Subcutaneous abdominal adipose tissue (tissue), 5 donors: ENCODE measurements around the gene PNRC1.
"Not testable (repeated sequence)": the region's sequence is repeated elsewhere in the genome, so short reads cannot be mapped to it uniquely, and the experiment has no call there.

Experiments
- H3K27ac ChIP-seq: one replicate; pipeline ENCODE4 v1.7.0; 2013; ENCODE audit warnings: low read depth, mild to moderate bottlenecking, inconsistent platforms, low read length, moderate library complexity
- H3K27me3 ChIP-seq, 5 donors: one replicate each; pipeline ENCODE4 v1.7.0; 2013; ENCODE audit warnings: low read length in 5 of 5, inconsistent platforms in 1 of 5; ENCODE audit not compliant: control insufficient read depth in 5 of 5, insufficient read depth in 4 of 5
- H3K36me3 ChIP-seq, 5 donors: one replicate each; pipeline ENCODE4 v1.7.0; 2013; ENCODE audit warnings: low read length in 5 of 5; ENCODE audit not compliant: control insufficient read depth in 5 of 5, insufficient read depth in 5 of 5
- H3K4me1 ChIP-seq, 5 donors: one replicate each; pipeline ENCODE4 v1.7.0; 2013; ENCODE audit warnings: low read length in 5 of 5, mild to moderate bottlenecking in 3 of 5, moderate library complexity in 1 of 5; ENCODE audit not compliant: control insufficient read depth in 5 of 5, insufficient read depth in 5 of 5
- H3K4me3 ChIP-seq, 5 donors: one replicate each; pipeline ENCODE4 v1.7.0; 2013; ENCODE audit warnings: low read length in 5 of 5, low read depth in 1 of 5
- H3K9ac ChIP-seq, 5 donors: one replicate each; pipeline ENCODE4 v1.7.0; 2013; ENCODE audit warnings: low read length in 5 of 5, mild to moderate bottlenecking in 4 of 5, moderate library complexity in 3 of 5
- H3K9me3 ChIP-seq, 5 donors: one replicate each; pipeline ENCODE4 v1.7.0; 2013; ENCODE audit warnings: low read length in 5 of 5; ENCODE audit not compliant: control insufficient read depth in 5 of 5
- donor health status: healthy.
- donor health status: healthy.
- donor health status: healthy.
- donor health status: healthy.
- donor health status: healthy.

The PNRC1 gene

GRCh38 chr6:89080281-89081128 is at the start of gene PNRC1:
Gene PNRC1 (plus strand): TSS chr6:89080751. CDS start chr6:89080895, 144 bp downstream.
- Histone ChIP-seq H3K36me3 (peaks cover 19 to 32% (median 22%) of the 10 kb centered on the region in 5 donors), H3K27ac (peak within 1 kb of the TSS; percentile 100)

GRCh38 chr6:89032599-89032998 is 48.0 kb upstream of the PNRC1 start:
- H3K4me1 ChIP-seq = peaks cover 6 to 17% (median 15%) of the 10 kb centered on the region in 5 donors

More at GRCh38 chr6:89080281-89081128, at the start of gene PNRC1:
- H3K4me1 ChIP-seq = peaks cover 2 to 35% (median 30%) of the 10 kb centered on the region in 5 donors
- peak within 1 kb of the TSS; percentile 90 to 99 (median 97) for H3K4me3 ChIP-seq
- H3K9ac ChIP-seq = peak within 1 kb of the TSS; percentile 89 to 100 (median 100)
- no peaks in the 10 kb centered on the region for H3K27me3 ChIP-seq
- no peaks in the 10 kb centered on the region for H3K9me3 ChIP-seq

GRCh38 chr6:89033461-89033860 is 47.1 kb upstream of the PNRC1 start:
- H3K4me1 ChIP-seq = peaks cover 6 to 17% (median 15%) of the 10 kb centered on the region in 5 donors
- no peak overlapping the region for H3K4me3 ChIP-seq
- no peaks in the 10 kb centered on the region for H3K27me3 ChIP-seq
- H3K9ac ChIP-seq = no peak overlapping the region
- H3K36me3 ChIP-seq = no peaks in the 10 kb centered on the region
- peaks cover 0 to 11% (median 4%) of the 10 kb centered on the region in 5 donors for H3K9me3 ChIP-seq
- H3K27ac ChIP-seq = no peak overlapping the region

More at GRCh38 chr6:89032599-89032998, 48.0 kb upstream of the PNRC1 start:
- no peak overlapping the region for H3K4me3 ChIP-seq
- no peak overlapping the region for H3K27ac ChIP-seq
- H3K36me3 ChIP-seq = no peaks in the 10 kb centered on the region
- H3K27me3 ChIP-seq = no peaks in the 10 kb centered on the region
- H3K9me3 ChIP-seq = peaks cover 0 to 4% (median 0%) of the 10 kb centered on the region in 5 donors
- H3K9ac ChIP-seq = no peak overlapping the region

- not testable (repeated sequence) for H3K27me3 ChIP-seq, H3K27ac ChIP-seq, H3K36me3 ChIP-seq, H3K4me3 ChIP-seq, H3K9ac ChIP-seq
- peaks cover 0 to 12% (median 4%) of the 10 kb centered on the region in 5 donors for H3K9me3 ChIP-seq
- H3K4me1 ChIP-seq = peaks cover 6 to 17% (median 15%) of the 10 kb centered on the region in 5 donors
Observed at GRCh38 chr6:89034116-89034515, 46.4 kb upstream of the PNRC1 start.

- H3K9me3 ChIP-seq = peaks cover 0 to 12% (median 4%) of the 10 kb centered on the region in 5 donors
- H3K27me3 ChIP-seq = no peaks in the 10 kb centered on the region
- H3K9ac ChIP-seq = peak overlapping the region in 1 of 5 donors; percentile 57
- H3K4me1 ChIP-seq = peaks cover 6 to 17% (median 15%) of the 10 kb centered on the region in 5 donors
- peak overlapping the region; percentile 85 for H3K27ac ChIP-seq
- no peaks in the 10 kb centered on the region for H3K36me3 ChIP-seq
- H3K4me3 ChIP-seq = peak overlapping the region in 2 of 5 donors; percentile 0 to 38
Observed at GRCh38 chr6:89034586-89035251, 45.8 kb upstream of the PNRC1 start.

GRCh38 chr6:89035252-89036101 is 45.1 kb upstream of the PNRC1 start:
- H3K27me3 ChIP-seq = no peaks in the 10 kb centered on the region
- H3K9ac ChIP-seq = peak overlapping the region in 4 of 5 donors; percentile 11 to 97 (median 56)
- H3K27ac ChIP-seq = peak overlapping the region; percentile 85
- no peaks in the 10 kb centered on the region for H3K36me3 ChIP-seq
- H3K4me3 ChIP-seq = peak overlapping the region in 3 of 5 donors; percentile 20 to 46 (median 38)
- H3K4me1 ChIP-seq = peaks cover 6 to 17% (median 15%) of the 10 kb centered on the region in 5 donors
- H3K9me3 ChIP-seq = peaks cover 0 to 12% (median 4%) of the 10 kb centered on the region in 5 donors

GRCh38 chr6:89037141-89037900 is 43.2 kb upstream of the PNRC1 start:
- Histone ChIP-seq H3K4me1 (peaks cover 6 to 17% (median 15%) of the 10 kb centered on the region in 5 donors), H3K9me3 (peaks cover 0 to 12% (median 4%) of the 10 kb centered on the region in 5 donors), H3K27ac (no peak overlapping the region), H3K4me3 (no peak overlapping the region), H3K36me3 (no peaks in the 10 kb centered on the region), H3K27me3 (no peaks in the 10 kb centered on the region), H3K9ac (no peak overlapping the region)

- H3K27ac ChIP-seq, H3K27me3 ChIP-seq, H3K4me3 ChIP-seq, H3K9ac ChIP-seq, H3K36me3 ChIP-seq: not testable (repeated sequence)
- H3K4me1 ChIP-seq = peaks cover 6 to 17% (median 15%) of the 10 kb centered on the region in 5 donors
- H3K9me3 ChIP-seq = peaks cover 0 to 12% (median 4%) of the 10 kb centered on the region in 5 donors
Observed at GRCh38 chr6:89037901-89038293, 42.7 kb upstream of the PNRC1 start.

GRCh38 chr6:89042664-89043063 is 37.9 kb upstream of the PNRC1 start:
- Histone ChIP-seq H3K36me3 (no peaks in the 10 kb centered on the region), H3K27me3 (no peaks in the 10 kb centered on the region), H3K4me1 (peaks cover 0 to 3% (median 0%) of the 10 kb centered on the region in 5 donors), H3K9me3 (peaks cover 0 to 8% (median 0%) of the 10 kb centered on the region in 5 donors), H3K27ac (no peak overlapping the region), H3K4me3 (no peak overlapping the region), H3K9ac (no peak overlapping the region)
